HG02852 (cell line): ENCODE results near the gene SGSH.

Experiments
- ATAC-seq: cut with Tn5 transposase; IDR thresholded peaks from one replicate; pipeline ENCODE4 v1.9.1; 2021; ENCODE audit warnings: mild to moderate bottlenecking, moderate library complexity; ENCODE audit not compliant: unreplicated experiment

The SGSH gene

DNA sequence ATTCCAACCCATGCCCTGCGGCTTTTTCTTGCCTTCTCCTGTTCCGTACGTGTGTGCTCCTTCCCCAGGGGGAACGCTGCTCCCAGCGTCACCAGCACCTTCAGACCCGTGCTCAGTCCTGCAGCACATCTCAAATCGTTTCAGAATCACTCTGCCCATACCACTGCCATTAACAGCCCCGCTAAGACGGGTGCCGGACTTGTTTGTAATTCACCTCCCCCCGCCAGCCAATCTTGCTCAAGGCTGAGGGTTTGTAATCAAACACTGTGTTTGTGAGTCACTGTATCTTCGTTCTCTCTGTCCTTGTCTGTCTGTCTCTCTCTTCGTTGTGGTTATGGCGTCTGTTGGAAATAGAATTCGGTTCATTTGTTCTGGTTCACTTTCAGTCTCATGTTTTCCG is 33.0 kb downstream of the SGSH start:
- ATAC-seq, result no peak

DNA sequence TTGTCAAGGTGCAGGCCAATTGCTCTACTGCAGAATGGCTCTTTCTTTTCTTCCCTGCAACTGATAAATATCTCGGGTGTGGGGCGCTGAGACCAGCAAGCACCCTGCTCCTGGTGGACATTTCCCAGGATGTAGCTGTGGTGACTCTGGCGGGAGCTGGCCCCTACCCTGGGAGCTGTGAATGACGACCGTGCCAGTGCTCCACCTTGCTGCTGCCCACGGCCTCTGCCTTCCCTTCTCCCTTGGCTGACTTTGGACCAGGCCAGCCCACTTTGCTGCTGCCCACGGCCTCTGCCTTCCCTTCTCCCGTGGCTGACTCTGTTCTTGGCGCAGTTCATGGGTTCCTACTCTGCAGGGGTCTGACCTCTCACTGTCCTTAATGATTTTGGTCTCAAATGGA is 34.2 kb downstream of the SGSH start:
- no peak for ATAC-seq

DNA sequence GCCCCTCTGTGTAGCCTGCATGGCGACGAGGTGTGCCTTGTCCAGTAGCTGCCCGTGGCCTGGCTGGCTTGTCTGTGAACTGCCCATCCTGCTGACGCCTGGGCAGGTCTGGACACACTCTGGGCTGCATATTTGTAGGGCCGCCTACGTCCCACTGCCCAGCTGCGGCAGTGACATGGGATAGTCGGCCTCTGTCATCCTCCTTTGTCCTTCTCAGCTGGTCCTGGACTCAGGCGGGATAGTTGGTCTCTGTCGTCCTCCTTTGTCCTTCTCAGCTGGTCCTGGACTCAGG is 35.8 kb downstream of the SGSH start:
- no peak for ATAC-seq

DNA sequence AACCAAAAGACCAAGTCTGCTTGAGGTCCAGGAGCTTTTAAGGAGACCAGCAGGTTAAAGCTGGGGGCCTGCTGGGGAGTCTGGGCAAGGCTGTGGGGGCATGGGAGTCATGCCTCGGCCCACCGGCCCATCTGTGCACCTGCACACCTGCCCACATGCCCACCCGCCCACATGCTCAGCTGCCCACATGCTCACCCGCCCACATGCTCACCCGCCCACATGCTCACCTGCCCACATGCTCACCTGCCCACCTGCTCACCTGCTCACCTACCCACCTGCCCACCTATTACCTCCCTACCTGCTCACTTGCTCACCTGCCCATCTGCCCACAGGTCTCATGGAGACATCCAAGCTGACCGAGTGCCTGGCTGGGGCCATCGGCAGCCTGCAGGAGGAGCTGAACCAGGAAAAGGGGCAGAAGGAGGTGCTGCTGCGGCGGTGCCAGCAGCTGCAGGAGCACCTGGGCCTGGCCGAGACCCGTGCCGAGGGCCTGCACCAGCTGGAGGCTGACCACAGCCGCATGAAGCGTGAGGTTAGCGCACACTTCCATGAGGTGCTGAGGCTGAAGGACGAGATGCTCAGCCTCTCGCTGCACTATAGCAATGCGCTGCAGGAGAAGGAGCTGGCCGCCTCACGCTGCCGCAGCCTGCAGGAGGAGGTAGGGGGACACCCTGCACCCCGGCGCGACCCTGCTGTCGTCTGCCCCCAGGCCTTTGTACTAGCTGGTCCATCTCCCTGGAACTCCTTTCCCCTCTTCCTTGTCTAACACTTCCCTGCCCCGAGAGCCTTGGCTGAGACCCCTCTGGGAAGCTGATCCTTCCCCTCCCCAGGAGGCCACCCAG is 36.3 kb downstream of the SGSH start:
- ATAC-seq, result no peak

DNA sequence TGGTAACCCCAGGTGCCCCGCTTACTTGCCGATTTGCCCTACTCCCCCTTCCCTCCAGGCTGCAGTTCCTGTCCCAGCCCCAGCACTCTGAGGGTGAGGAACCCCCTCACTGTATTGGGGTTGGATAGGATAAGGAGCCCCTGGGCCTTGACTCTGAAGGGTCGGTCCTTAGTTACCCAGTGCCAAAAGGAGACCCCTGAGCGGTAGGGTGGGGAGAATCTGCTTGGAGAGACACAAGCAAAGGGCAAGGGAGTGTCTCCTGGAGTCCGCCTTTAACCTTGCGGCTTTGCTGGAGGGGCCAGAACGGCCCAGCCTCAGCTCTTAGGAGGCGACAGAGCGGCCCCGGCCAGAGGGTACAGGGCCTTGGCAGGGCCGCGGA is 37.3 kb downstream of the SGSH start:
- no peak for ATAC-seq

DNA sequence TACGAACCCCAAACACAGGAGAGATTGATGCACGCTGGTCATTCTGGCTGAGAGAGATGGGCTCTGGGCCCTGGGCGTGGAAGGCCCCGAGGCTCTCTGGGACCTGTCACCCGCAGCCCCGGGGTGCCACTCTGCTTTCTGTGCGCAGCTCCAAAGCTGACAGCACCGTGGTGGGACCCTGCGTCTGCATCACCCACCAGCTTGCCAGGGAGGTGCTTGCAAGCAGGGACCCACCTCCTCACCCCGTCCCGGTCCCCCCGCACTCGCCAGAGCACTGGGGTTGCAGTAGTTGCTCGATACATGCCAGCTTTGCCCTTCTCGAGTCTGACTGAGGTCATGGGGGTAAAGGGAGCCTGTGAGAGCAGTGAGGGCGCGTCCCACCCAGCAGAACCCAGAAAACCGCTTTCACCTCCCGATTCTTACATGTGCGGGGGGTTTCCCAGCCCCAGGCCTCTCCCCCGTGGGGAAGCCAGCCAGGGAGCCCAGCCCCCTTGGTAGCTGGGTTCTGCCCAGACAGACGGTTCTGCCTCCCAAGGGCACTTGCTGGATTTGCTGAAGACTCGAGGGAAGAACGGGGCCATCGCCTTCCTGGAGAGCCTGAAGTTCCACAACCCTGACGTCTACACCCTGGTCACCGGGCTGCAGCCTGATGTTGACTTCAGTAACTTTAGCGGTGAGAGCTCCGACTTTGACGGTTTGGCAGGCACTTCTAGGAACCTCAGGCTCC is 37.9 kb downstream of the SGSH start:
- ATAC-seq, result no peak

DNA sequence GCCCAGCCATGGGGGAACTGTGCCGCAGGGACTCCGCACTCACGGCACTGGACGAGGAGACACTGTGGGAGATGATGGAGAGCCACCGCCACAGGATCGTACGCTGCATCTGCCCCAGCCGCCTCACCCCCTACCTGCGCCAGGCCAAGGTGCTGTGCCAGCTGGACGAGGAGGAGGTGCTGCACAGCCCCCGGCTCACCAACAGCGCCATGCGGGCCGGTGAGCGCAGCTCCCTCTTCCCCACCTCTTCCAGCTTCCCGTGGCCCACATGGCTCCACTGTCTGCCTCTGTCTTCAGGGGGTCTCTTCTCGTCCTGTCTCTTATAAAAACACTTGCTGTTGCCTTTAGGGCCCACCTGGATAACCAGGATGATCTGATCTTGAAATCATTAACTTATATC is 38.7 kb downstream of the SGSH start:
- ATAC-seq, result no peak

DNA sequence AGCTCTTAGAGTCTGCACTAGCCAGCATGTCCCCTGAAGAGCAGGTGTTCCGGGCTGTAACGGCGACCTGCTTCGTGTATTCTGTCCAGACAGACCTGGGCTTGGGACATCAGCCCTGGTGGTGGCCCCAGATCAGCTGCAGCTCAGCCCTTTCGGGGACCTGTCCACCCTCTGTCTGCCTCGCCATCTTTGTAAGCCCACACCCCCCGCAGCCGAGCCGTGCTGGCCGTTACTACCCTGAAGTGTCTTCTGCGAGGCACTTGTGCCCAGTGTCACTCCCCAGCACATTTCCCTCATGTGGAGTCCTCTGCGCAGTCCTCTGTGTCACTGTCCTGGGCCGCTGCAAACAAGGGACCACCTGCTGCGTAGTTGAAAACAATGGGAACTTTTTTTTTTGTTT is 39.9 kb downstream of the SGSH start:
- ATAC-seq, result no peak

DNA sequence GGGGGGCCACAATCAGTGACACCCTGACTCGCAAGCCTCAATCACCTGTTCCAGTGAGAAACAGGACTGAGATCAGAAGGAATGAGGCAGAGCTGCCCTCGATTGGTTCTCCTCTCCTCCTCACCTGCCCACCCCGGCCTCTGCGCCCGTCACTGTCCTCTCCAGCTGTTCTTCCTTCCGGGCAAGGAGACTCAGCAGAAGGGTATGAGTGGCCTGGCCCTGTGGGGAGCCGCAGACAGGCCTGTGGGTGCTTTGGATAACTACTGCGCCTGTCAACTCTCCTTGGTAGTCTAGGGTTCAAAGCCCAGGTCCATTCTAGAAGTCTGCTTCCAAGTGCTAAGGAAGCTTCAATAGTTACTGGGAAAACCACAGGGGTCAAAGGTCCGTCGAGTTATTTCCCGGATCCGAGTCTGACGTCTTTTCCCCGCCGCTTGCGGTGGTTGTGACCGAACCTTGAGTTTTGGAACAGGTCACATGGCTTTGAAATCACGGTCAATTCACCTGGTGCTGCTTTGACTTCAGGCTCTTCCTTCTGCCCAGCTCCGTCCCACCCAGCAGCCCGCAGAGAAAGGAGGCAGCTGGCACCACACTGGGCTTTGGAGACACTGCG is 42.0 kb downstream of the SGSH start:
- no peak for ATAC-seq

DNA sequence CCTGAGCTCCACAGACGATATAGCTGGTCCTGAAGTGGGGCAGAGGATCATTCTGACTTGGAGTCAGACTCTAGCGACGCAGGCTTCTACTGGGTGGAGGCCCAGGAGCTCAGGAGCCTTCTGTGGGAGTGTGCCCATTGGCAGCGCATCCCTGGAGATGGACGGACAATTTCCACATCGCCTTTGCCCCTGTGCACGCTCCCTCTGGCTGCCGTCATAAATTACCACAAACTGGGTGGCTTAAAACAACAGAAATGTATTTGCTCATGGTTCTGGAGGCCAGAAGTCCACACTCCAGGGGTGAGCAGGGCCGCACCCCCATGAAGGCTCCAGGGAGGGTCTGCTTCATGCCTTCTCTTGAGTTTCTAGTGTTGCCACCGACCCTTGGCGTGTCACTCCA is 43.4 kb downstream of the SGSH start:
- no peak for ATAC-seq

DNA sequence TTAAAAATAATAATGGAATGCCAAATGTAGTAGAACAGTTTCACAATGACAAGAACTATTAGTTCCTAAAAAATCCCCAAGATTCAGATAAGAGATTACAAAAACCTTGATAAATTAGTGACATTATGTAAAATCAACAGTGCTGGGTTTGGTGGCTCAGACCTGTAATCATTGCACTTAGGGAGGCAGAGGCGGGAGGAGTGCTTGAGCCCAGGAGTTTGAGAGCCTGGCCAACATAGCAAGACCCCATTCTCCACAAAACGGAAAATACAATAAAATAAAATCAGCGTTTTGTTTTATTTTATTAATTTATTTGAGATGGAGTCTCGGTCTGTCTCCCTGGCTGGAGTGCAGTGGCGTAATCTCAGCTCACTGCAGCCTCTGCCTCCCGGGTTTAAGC is 46.2 kb downstream of the SGSH start:
- no peak for ATAC-seq

DNA sequence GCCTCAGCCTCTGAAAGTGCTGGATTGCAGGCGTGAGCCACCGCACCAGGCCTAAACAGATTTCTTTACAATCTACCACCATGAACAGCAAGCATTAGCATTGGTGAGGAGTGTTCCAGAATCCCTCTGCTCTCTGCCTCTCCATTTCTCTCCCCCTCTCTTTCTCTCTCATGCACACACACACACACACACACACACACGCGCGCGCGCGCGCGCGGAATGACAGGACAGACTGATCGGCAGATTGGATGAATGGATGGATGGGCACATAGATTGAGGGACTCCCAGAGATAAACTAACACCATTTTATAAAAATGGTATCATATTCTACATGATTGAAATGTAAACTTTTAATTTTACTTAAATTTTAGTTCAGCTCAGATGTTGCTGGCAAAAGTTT is 47.0 kb downstream of the SGSH start:
- no peak for ATAC-seq

DNA sequence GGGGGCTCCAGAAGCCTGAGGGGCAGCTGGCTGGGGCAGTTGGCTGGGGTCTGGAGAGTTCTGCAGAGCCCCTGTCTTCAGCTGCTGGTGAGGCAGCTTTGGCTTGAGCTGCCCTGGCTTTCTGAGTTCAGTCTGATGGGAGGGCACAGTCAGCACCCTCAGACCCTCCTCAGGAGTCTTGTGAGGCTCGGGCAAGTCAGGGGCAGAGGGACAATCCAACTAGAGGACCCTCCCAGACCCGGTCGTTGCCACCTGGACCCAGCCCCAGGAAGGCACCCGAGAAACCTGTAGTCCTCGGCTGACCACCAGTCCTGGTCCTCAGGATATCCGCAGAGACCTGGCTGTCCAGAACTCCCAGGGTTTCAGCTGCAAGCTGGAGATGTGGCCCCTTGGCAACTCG is 48.5 kb downstream of the SGSH start:
- no peak for ATAC-seq

DNA sequence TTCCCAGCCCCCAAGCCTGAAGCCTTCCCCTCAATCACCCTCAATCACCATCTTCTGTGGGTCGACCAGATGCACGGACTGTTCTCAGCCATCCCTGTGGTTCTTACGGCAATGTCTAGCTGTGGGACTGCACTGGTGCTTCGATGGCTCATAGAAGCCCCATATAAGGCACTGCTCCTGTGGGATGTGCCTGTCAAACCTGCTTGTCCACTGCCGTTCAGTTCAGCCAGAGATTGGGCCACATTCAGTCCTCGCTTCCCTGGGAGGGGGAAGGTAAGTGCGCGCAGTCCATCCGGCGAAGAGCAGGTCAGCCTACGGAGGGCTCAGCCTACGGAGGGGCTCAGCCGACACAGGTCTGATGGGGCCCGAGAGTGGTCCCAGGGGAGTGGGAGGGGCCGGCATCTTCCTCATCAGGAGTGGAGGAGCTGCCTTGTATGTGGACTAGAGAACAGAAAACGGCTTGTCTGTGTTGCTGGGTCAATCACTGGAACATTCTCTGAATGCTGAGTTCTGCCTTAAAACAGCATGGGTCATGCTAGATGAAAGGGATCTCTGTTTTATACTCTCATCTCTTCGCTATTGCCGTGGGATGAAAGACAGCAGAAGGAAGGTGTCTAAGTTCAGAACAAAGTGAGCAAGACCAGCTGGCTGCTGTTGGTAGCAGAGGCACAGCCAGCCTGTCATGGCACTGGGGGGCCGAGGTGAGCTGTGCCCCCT is 50.2 kb downstream of the SGSH start, which contains the start of gene CARD14:
TSS of gene CARD14 (plus strand) at position 247 of the 717 bp plus-strand sequence. CDS start 11,409 bp downstream, outside the sequence.
- no peak for ATAC-seq

DNA sequence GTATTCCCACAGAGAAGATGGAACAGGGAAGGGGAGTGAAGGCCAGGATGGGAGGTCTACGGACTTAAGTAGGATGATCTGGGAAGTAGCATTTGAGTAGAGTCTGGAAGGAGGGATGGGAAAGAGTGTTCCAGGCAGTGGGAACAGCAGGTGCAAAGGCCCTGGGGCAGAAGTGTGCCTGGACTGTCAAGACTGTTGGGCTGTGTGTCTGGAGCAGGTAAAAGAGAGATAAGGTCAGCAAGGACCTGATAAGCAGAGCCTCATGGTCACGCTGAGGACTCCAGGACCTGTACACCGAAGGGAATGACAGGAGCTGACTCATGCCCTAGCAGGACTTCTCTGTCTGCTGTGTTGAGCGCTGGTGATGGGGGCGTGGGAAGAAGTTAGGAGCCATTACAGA is 51.0 kb downstream of the SGSH start:
- no peak for ATAC-seq

DNA sequence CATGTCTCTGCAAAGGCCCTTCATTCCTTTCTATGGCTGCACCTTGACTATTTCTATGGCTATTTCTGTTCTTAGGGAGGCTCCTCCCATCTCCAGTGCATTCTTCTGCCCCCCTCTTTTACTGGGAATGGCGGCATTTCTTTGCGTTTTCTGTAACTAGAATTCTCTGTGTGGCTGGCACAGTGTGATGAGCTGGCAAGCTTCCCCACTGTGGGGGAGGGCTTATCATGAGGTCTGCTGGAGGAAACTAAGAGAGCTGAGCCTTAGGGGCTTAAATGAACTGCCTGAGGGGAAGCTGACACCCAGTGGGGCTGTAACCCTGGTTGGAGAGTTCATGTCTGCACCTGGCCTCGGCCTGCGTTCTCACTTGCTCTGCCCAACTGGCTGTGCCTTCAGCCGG is 51.8 kb downstream of the SGSH start:
- no peak for ATAC-seq

DNA sequence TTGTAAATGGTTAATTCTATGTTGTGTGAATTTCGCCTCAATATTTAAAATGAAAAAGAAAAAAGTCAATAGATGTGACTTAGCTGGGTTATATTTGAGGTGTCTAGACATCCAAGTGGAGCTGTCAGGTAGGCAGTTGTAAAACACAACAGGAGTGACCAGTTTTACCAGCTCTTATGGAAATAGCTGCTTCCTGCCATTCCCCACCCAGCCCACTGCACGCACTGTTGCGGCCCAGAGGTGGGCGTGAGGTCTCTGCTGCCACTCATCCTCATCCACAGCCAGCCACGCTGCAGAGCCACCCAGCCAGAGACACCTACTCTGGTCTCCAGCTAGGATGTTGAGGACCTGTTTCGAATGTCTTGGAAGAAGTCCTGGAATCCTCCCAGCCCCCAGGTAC is 53.7 kb downstream of the SGSH start:
- no peak for ATAC-seq

DNA sequence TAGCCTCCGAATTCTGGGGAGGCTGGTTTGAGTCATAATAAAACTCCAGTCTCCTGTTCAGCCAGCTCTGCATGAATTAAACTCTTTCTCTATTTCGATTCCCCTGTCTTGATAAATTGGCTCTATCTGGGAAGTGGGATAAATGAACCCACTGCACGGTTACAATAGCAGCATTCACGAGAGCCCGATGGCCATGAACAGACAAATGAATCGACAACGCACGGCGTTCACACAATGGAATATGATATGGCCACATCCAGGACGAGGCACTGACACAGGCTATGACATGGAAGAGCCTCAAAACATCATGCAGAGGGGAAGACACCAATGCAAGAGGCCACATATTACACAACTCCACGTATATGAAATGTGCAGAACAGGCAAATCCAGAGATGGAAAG is 55.9 kb downstream of the SGSH start:
- no peak for ATAC-seq

DNA sequence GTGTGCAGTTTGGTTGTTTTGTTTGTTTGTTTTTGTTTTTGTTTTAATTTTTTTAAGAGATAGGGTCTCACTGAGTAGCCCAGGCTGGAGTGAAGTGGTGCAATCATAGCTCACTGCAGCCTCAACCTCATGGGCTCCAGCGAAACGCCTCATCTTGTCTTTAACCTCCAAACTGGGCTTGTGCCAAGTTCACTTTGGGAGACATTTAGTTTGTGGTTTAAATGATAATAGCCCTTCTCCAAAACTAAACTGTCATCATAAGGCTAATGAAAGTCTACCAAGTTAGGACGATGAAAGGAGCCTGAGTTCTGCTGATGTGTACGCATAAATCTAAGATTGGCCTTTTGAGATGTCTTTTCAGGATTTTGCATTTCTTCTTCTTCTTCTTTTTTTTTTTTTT is 56.8 kb downstream of the SGSH start:
- ATAC-seq, result no peak

DNA sequence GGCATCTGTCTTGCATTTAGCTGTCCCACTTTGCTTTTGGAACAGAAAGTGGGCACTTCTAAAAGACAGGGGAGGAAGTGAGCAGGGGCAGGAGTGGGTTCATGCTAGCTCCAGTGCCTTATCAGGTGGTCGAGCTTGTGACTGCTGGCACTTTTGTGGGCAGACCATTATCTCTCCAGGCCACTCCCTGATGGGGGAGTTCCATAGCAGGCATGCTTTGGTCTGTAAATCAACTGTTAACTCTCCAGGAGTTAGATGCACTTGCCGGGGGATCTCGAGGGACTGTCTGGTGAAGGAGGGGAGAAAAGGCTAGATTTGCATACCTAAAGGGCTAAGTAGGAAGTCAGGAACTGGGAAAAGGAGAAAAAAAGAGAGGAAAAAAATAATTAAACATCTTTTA is 59.6 kb downstream of the SGSH start:
- no peak for ATAC-seq
